Right ventricle myocardium inferior (tissue), 1 donor: ENCODE measurements around the gene GPR34. TPM values are rescaled to one million over a fixed set of nuclear protein-coding genes. Genes with fewer than 3 reads are reported as not detected.
"Not testable (repeated sequence)": the region's sequence is repeated elsewhere in the genome, so short reads cannot be mapped to it uniquely, and the experiment has no call there.

Experiments
- ATAC-seq: fragments of 200-7000 bp; cut with Tn5 transposase; one replicate; pipeline ENCODE4 v1.9.1; 2020; ENCODE audit warnings: mild to moderate bottlenecking, moderate library complexity
- DNase-seq: peaks from one replicate; pipeline ENCODE4 v3.0.0; 2021; ENCODE audit errors: missing footprints
- intact Hi-C: fragments of 100-400 bp; cut with DNase I; formaldehyde crosslinking; loops from one replicate; pipeline ENCODE4 v1.11.0; 2022
- long read RNA-seq: library from polyadenylated mRNA; unstranded; transcript quantifications from one replicate; pipeline ENCODE4 v2.0.0, GENCODE V29; 2021
- total RNA-seq: library from RNA; stranded (reverse); fragmentation: NEBNext Ultra II Directional; extraction: Animal tissue kit (Norgen Biotek cat#: 25700); gene quantifications from one replicate; pipeline ENCODE4 v1.2.1, GENCODE V29; 2021
- donor health status: DM: no; HTN: yes; CAD: no; lungs with severe emphysema.

The GPR34 gene
- total RNA-seq, result 10.0 TPM
- long read RNA-seq, partial matches to known transcripts, result 0 of 1 reads
- long read RNA-seq, other reads (novel, unspliced or antisense), result 1 of 1 reads

DNA sequence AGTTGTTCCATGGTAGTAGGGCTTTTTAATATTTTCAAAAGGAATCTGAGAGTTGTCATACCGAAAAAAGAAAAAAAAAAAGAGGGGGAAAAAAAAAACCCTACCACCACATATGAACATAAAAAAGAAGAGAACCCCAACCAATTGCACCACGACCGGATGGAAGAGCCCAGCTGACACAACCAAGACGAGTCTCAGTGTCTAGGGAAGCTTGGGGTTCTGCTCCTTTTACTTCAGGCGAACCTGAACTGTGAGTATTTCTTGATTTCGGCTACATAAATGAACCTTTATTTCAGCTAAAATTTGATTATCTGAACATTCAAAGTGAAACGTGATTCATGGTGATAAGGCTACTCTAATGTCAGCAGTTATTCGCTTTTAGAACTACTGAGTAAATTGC, at the start of gene GPR34:
GPR34 (plus strand) TSS at position 139 of the 400 bp plus-strand sequence. CDS start 6,661 bp downstream, outside the sequence.
- intact Hi-C loops, result no loop called here
- ATAC-seq (no peak), DNase-seq (no peak)

DNA sequence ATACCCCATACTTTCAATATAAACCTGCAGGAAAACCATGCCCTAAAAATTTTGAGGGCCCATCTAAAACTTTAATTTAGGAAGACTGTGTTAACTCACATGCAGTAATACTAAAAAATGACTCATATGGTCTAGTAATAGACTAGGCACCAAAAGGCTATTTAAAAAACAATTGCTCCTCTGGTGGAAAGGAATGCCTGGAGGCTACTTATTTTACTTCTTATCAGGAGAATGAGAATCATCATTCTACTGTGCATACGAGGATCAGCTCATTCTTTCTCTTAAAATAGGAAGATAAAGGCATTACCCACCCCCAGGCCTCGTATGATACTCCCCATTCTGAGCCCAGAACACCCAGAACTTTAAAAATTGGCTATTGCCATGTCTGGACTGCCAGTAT, 42.6 kb upstream of the GPR34 start:
- intact Hi-C loops, DNase-seq, ATAC-seq: not testable (repeated sequence)

DNA sequence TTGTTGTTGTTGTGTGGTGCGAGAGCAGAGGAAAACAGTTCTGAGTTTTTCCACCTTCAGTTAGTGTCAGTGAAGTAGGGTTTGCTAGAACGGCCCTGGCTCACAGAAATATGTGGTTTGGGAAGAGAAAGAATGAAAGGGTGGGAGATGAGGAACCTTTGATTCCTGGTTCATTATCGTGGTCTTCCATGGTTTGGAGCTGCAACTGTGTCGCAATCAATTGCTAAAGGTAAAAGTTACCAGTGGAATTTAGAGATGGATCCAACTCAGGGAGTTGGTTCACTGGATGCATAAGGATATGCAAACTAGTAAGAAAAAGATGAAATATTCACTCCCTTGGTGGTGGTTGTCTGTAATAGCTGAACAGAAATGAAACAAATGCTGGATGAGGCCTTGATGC, 35.6 kb upstream of the GPR34 start:
- no peak for DNase-seq
- intact Hi-C loops, result no loop called here
- ATAC-seq, result no peak

DNA sequence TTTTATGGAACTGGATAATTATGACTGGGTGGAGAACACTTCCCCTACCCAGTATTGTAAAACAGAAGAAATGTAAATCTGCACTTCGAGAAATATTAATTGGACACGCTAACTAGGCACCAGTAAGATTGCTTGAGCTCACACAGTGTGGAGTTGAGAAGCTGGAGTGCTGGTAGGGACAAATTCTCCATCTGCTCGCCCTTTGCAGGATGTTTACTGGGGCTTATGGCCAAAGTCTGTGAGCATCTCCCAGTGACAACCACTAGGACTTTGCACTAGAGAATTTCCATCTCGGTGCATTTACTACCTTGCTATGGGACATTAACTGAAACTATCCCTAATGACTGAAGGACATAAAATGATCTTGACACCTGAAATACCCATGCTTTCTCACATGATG, 33.7 kb upstream of the GPR34 start:
- ATAC-seq, result no peak
- DNase-seq, result no peak
- intact Hi-C loops, result no loop called here

GRCh38 chrX:41655631-41656030, 33.1 kb upstream of the GPR34 start:
- ATAC-seq (no peak), DNase-seq (no peak)
- intact Hi-C loops, result no loop called here

DNA sequence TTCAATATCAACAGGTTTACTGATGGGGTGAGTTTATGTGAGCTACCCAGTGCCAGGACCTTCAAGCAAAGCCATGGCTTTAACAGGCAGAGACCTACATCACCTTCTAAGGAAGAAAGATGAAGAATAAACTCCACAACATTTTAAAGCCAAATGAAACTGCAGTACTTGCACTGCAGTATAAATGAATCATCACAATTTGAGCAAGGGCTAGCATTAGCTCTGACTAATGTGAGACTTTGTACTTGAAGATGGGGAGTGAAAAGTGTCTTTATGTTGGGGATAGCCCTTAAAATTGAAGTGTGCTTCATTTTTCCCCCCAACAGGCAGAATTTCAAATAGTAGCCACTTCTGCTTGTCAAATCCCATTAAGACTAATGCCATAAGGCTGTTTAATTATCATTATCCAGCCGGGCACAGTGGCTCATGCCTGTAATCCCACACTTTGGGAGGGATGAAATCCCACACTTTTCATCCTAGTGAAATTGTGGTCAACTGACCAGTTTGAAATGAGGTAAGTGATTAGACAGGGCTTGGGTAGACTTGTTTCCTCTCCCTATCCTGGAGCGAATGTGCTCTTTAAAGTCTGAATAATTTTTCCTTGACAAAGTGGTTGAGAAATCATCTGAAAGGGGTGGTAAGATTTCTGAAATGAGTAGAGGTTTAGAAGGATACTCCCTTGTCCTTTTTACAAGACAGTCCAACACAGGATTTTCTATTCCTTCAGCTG, 27.2 kb upstream of the GPR34 start:
- intact Hi-C loops, result no loop called here
- ATAC-seq (no peak), DNase-seq (no peak)

GRCh38 chrX:41664375-41664901, 24.3 kb upstream of the GPR34 start:
- DNase-seq (no peak), ATAC-seq (no peak)
- intact Hi-C loops, result no loop called here

GRCh38 chrX:41664908-41665307, 23.9 kb upstream of the GPR34 start:
- intact Hi-C loops, result no loop called here

GRCh38 chrX:41665686-41666085, 23.1 kb upstream of the GPR34 start:
- ATAC-seq (no peak), DNase-seq (no peak)
- intact Hi-C loops, result no loop called here

More at GRCh38 chrX:41664908-41665307, 23.9 kb upstream of the GPR34 start:
- DNase-seq (no peak), ATAC-seq (no peak)

- DNase-seq (no peak), ATAC-seq (peak; percentile 46)
- intact Hi-C loops, result no loop called here
Observed at GRCh38 chrX:41666251-41666650, 22.5 kb upstream of the GPR34 start.

DNA sequence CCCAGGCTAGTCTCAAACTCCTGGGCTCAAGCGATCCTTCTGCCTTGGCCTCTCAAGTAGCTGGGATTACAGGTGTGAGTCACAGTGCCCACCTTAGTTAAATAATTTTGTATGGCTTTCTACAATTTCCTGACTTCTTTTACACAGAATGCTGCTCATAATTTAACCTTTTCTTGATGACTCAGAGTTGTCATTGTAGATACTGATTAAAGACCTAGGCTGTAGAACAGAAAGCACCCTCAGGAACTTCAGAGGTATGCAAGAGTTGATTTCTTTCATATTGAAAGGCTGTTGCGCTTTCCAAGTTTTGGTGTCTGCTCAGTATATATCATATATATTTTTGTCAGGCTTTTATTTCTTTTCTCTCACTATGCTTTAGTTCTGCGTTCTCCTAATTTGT, 21.1 kb upstream of the GPR34 start:
- DNase-seq, result no peak
- intact Hi-C loops, result no loop called here
- no peak for ATAC-seq

- DNase-seq (no peak), ATAC-seq (no peak)
- intact Hi-C loops, result no loop called here
Observed at GRCh38 chrX:41670112-41670511, 18.7 kb upstream of the GPR34 start.

DNA sequence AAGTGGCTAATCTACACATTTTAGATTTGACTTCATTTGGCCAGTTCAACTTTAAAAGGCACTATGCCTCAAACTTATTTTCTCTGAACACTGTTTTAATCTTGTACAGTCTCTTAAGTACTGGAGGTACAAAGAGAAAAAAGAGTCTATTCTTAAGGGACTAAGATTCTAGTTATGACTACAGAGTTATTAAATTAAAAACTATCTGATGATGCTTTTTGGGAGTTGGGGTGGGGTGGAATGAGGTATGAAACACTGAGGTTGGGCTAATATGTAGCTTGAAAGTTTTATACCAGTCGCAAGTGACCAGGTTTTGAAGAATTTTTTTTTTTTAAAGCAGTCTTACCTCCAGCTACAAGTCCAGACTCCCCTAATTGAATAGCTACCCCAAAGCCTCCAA, 17.7 kb upstream of the GPR34 start:
- ATAC-seq (no peak), DNase-seq (no peak)
- intact Hi-C loops, result no loop called here

DNA sequence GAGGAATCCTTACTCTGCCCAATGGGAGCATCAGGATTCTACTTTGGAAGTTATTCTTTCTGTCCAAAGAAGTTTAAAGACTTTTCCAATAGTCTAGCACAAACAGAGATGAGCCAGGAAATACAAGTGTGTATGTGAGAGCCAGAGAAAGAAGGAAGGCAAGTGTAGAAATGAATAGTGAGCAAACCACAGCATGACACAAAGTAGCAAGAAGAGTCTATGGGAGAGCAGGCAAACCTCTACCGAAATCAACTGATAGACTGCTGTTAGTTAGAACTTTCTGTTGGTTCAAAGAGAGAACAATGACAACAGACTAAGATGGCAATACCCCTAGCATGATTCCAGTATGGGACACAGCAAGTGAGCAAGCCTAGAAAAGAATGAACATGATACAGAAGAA, 16.1 kb upstream of the GPR34 start:
- ATAC-seq, result no peak
- intact Hi-C loops, result no loop called here
- DNase-seq, result no peak

DNA sequence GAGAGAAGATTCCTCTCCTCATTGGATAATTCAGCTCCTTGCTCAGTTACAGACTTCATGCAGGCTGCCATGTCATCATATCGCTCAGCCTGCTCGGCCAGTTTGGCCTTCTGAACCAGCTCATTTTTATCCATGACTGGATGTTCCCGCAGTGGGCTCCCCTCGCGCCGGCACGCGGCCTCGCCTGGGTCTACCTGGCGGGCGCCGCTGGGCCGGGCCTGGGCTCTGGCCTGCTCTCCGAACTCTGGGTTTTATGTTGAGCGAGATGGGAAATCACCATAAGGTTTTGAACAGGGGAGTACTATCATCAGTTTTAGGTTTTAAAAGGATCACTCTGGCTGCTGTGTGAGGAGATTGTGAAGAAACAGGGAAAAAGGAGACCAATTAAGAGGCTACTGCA, 12.4 kb upstream of the GPR34 start:
- intact Hi-C loops, DNase-seq, ATAC-seq: not testable (repeated sequence)

GRCh38 chrX:41677183-41678060, 11.4 kb upstream of the GPR34 start:
- no peak for ATAC-seq
- DNase-seq, result no peak
- intact Hi-C loops, result no loop called here

DNA sequence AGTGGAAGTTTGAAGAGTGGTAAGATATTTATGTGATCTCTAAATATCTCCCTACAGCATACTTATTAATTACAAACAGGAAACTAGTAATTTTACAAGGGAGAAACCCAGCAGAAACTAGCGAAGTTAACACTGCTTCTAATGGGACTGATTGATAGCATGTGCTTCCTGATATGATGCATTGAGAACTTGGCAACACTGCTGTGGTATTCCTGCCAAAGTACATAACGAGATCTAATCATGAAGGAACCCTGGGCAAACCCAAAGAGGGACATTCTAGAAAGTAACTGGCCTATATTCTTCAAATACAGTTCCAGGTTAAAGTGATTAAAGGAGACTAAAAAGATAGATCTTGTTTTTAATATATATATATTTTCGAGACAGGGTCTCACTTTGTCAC, 4.6 kb upstream of the GPR34 start:
- DNase-seq, result no peak
- intact Hi-C loops, result no loop called here
- ATAC-seq, result no peak

GRCh38 chrX:41684940-41685339, 3.8 kb upstream of the GPR34 start:
- no peak for DNase-seq
- no peak for ATAC-seq
- intact Hi-C loops, result no loop called here

GRCh38 chrX:41686788-41687187, 2.0 kb upstream of the GPR34 start:
- DNase-seq (no peak), ATAC-seq (no peak)
- intact Hi-C loops, result no loop called here

GRCh38 chrX:41688156-41688555, 617 bp upstream of the GPR34 start:
- ATAC-seq (no peak), DNase-seq (no peak)
- intact Hi-C loops, result no loop called here
